HepG2 (cell line): Measurements from ENCODE around the gene GRM5. TPM values are rescaled to one million over a fixed set of nuclear protein-coding genes. Genes with fewer than 3 reads are reported as not detected.

Experiments used
- ATAC-seq: fragments of 200-7000 bp; cut with Tn5 transposase; 3 replicates; pipeline ENCODE4 v1.9.1; 2020; ENCODE audit warnings: mild to moderate bottlenecking, moderate library complexity
- BruUV-seq: library from RNA; stranded (reverse); fragments of 400-500 nt; replicated peaks from 2 replicates; lab custom pipeline; 2021; lab: Mats Ljungman, UMichigan
- CTCF ChIA-PET: fragments of 300-600 bp; formaldehyde crosslinking; extraction: SDS; loops from one replicate; lab custom pipeline; 2021; ENCODE audit warnings: low total read pairs, inconsistent platforms, low intra/inter-chr PET ratio; lab: Yijun Ruan, JAX
- POLR2A ChIA-PET: fragments of 350-600 bp; sonication (Branson Sonifier 250); formaldehyde crosslinking; loops from one replicate; lab custom pipeline; 2020; ENCODE audit warnings: antibody characterized with exemption, inconsistent platforms; lab: Yijun Ruan, JAX
- DNase-seq: peaks from one replicate; pipeline ENCODE4 v3.0.0-alpha.2; 2015; ENCODE audit warnings: low spot score
- FAIRE-seq: peaks from 3 replicates; lab custom pipeline; 2011; peaks lifted over from hg19 to GRCh38; lab: Jason Lieb, UNC
- H2AFZ ChIP-seq: one replicate; pipeline ENCODE4 v1.6.1; 2011; ENCODE audit warnings: low read length, inconsistent platforms
- H3K27ac ChIP-seq: fragments of 300-600 bp; 3 replicates; pipeline ENCODE4 v1.8.0; 2011; ENCODE audit warnings: mixed run types, mild to moderate bottlenecking, mixed read lengths, low read length, inconsistent platforms; ENCODE audit not compliant: insufficient read depth; ENCODE audit errors: extremely low read length
- H3K27me3 ChIP-seq, 2 experiments: fragments of 200-600 bp in 1 of 2; 2 replicates in 1 of 2; 3 replicates in 1 of 2; pipeline versions ENCODE4 v1.6.0 to v1.8.0; 2011; ENCODE audit warnings: low read length in 2 of 2, mild to moderate bottlenecking in 2 of 2, moderate library complexity in 2 of 2, inconsistent platforms in 1 of 2; ENCODE audit not compliant: insufficient read depth in 2 of 2, control insufficient read depth in 1 of 2
- H3K36me3 ChIP-seq, 2 experiments: fragments of 200-600 bp in 1 of 2; replicated peaks in 1 of 2; 2 replicates in 1 of 2; 3 replicates in 1 of 2; pipeline versions ENCODE4 v1.5.1 to v1.8.0; 2011; ENCODE audit warnings: low read length in 2 of 2, inconsistent platforms in 1 of 2; ENCODE audit not compliant: insufficient read depth in 2 of 2, control insufficient read depth in 1 of 2
- H3K4me1 ChIP-seq: 2 replicates; pipeline ENCODE4 v1.5.1; 2012; ENCODE audit warnings: low read length, inconsistent platforms; ENCODE audit not compliant: insufficient read depth
- H3K4me2 ChIP-seq: 2 replicates; pipeline ENCODE4 v1.6.0; 2011; ENCODE audit warnings: low read depth, low read length, inconsistent platforms
- H3K4me3 ChIP-seq, 3 experiments: fragments of 200-600 bp in 1 of 3; sonication (generic), shearing (Covaris generic) in 1 of 3; replicated peaks in 1 of 3; 2 replicates each; pipeline ENCODE4 v1.5.1; 2011 to 2016; ENCODE audit warnings: low read length in 3 of 3, inconsistent platforms in 2 of 3, low read depth in 2 of 3, mild to moderate bottlenecking in 2 of 3, control low read depth in 1 of 3, mixed read lengths in 1 of 3; ENCODE audit not compliant: insufficient read depth in 1 of 3
- H3K79me2 ChIP-seq: one replicate; pipeline ENCODE4 v1.6.1; 2011; ENCODE audit warnings: low read length, inconsistent platforms; ENCODE audit not compliant: insufficient read depth
- H3K9ac ChIP-seq: 2 replicates; pipeline ENCODE4 v1.6.0; 2011; ENCODE audit warnings: mild to moderate bottlenecking, low read depth, low read length, inconsistent platforms; ENCODE audit not compliant: insufficient read depth
- H3K9me3 ChIP-seq: 2 replicates; pipeline ENCODE4 v1.5.1; 2012; ENCODE audit warnings: mild to moderate bottlenecking, low read length
- H4K20me1 ChIP-seq: 2 replicates; pipeline ENCODE4 v1.6.0; 2011; ENCODE audit warnings: inconsistent platforms, mild to moderate bottlenecking, low read length, moderate library complexity; ENCODE audit not compliant: insufficient read depth
- BRD4 ChIP-seq: sonication (generic); formaldehyde crosslinking; IDR thresholded peaks from 2 replicates; pipeline ENCODE4 v1.4.0; 2020; ENCODE audit warnings: missing genetic modification reagents
- DBP ChIP-seq: sonication (generic); formaldehyde crosslinking; IDR thresholded peaks from 2 replicates; pipeline ENCODE4 v1.4.0; 2020; ENCODE audit warnings: missing genetic modification reagents; ENCODE audit errors: not compliant biosample characterization
- FOSL1 ChIP-seq: sonication (generic); formaldehyde crosslinking; IDR thresholded peaks from 2 replicates; pipeline ENCODE4 v1.9.0; 2021; ENCODE audit warnings: missing genetic modification reagents, borderline replicate concordance
- FOXM1 ChIP-seq: sonication (generic); formaldehyde crosslinking; IDR thresholded peaks from 2 replicates; pipeline ENCODE4 v1.5.0; 2020; ENCODE audit warnings: missing genetic modification reagents
- GATAD1 ChIP-seq: IDR thresholded peaks from 2 replicates; pipeline ENCODE4 v1.6.1; 2016; ENCODE audit warnings: missing genetic modification reagents, missing compliant biosample characterization
- HNRNPH1 ChIP-seq: fragments of 200-400 bp; formaldehyde crosslinking; optimal IDR thresholded peaks from 2 replicates; pipeline ENCODE3; 2017; ENCODE audit warnings: mild to moderate bottlenecking, low read depth, low read length
- IRF2 ChIP-seq: IDR thresholded peaks from 2 replicates; pipeline ENCODE4 v1.6.1; 2018; ENCODE audit warnings: missing genetic modification reagents, missing compliant biosample characterization
- MAFK ChIP-seq, 2 experiments: IDR thresholded peaks in 1 of 2; conservative IDR thresholded peaks in 1 of 2; 2 replicates each; pipeline ENCODE4 v1.6.1; 2011; ENCODE audit warnings: improper control_type of control experiment in 2 of 2, low read length in 2 of 2
- MTF2 ChIP-seq: sonication (generic); formaldehyde crosslinking; IDR thresholded peaks from 2 replicates; pipeline ENCODE4 v1.5.0; 2020; ENCODE audit warnings: missing genetic modification reagents, borderline replicate concordance
- NFRKB ChIP-seq: fragments of 450-650 bp; IDR thresholded peaks from 2 replicates; pipeline ENCODE4 v1.6.1; 2017
- NR2F6 ChIP-seq, 2 experiments: IDR thresholded peaks; 2 replicates each; pipeline ENCODE4 v1.6.1; 2016; ENCODE audit warnings: antibody characterized with exemption in 1 of 2, mild to moderate bottlenecking in 1 of 2
- RFXANK ChIP-seq: IDR thresholded peaks from 2 replicates; pipeline ENCODE4 v1.6.1; 2016
- ZBTB26 ChIP-seq: IDR thresholded peaks from 2 replicates; pipeline ENCODE4 v1.6.1; 2016; ENCODE audit warnings: missing compliant biosample characterization, missing genetic modification reagents, borderline replicate concordance
- ZEB1 ChIP-seq: IDR thresholded peaks from 2 replicates; pipeline ENCODE4 v1.6.1; 2012; ENCODE audit warnings: mild to moderate bottlenecking, low read depth, inconsistent platforms; ENCODE audit not compliant: insufficient replicate concordance
- ZFP37 ChIP-seq: sonication (generic); formaldehyde crosslinking; IDR thresholded peaks from 2 replicates; pipeline ENCODE4 v1.4.0; 2020; ENCODE audit warnings: missing genetic modification reagents, borderline replicate concordance
- ZNF772 ChIP-seq: sonication (generic); formaldehyde crosslinking; IDR thresholded peaks from 2 replicates; pipeline ENCODE4 v1.5.0; 2020; ENCODE audit warnings: mild to moderate bottlenecking, missing genetic modification reagents
- WGBS: methylation state at CpG from one replicate; pipeline ENCODE4 v1.1.6; 2017; ENCODE audit warnings: low lambda C conversion rate; 5-methylcytosine and 5-hydroxymethylcytosine counted together
- in situ Hi-C: cut with HindIII; loops from 2 replicates; pipeline ENCODE4 v1.10.0; 2017; ENCODE audit warnings: low pct_unique_long_range_greater_than_20kb; ENCODE audit not compliant: extremely low pct_ligation_motif_present
- intact Hi-C: fragments of 100-400 bp; cut with micrococcal nuclease; formaldehyde crosslinking; loops from one replicate; pipeline ENCODE4 v1.10.0; 2022; ENCODE audit not compliant: unreplicated experiment
- polyA plus RNA-seq, 8 experiments: library from polyadenylated mRNA; depleted of rRNA in 3 of 8; stranded (reverse) in 7 of 8; unstranded in 1 of 8; fragments of >200 nt; fragmentation: Illumina TruSeq in 4 of 8; extraction: Trizol in 4 of 8; gene quantifications; 2 replicates each; pipeline versions ENCODE4 v1.2.1 to v1.2.3, GENCODE V29; 2011 to 2016; ENCODE audit warnings: low read depth in 4 of 8, missing spikeins in 1 of 8, mixed read lengths in 1 of 8; ENCODE audit not compliant: insufficient read depth in 1 of 8
- total RNA-seq, 5 experiments: library from RNA; depleted of rRNA; stranded (reverse); fragments of >200 nt; fragmentation: Illumina TruSeq; extraction: Trizol; gene quantifications; 2 replicates each; pipeline ENCODE4 v1.2.3, GENCODE V29; 2016; ENCODE audit warnings: low read depth in 1 of 5

GRM5 gene
- total and polyA plus RNA-seq, 2 of the 13 experiments (the other 11 are each of a cell fraction or from before 2014, with no cell fraction given): not detected

- FAIRE-seq (no peak), ATAC-seq (no peak), DNase-seq (no peak)
- H2AFZ ChIP-seq: no peak overlapping the region
- in situ Hi-C loops: no loop called here
- intact Hi-C loops: no loop called here
- H3K79me2 ChIP-seq: no peaks in the 10 kb centered on the region
- no peak overlapping the region for H3K27ac ChIP-seq
- no peaks in the 10 kb centered on the region for H3K27me3 ChIP-seq
- no peaks in the 10 kb centered on the region for H3K9me3 ChIP-seq
- 0% methylated on average over 1 of the region's 1 CpG for WGBS
- no peaks in the 10 kb centered on the region for H3K4me1 ChIP-seq
- no TSS peak for BruUV-seq
- no peaks in the 10 kb centered on the region for H3K36me3 ChIP-seq
- no peak overlapping the region for H3K4me2 ChIP-seq
- TF ChIP-seq ZFP37 (CRISPR knock-in tag) (no peak), ZNF772 (CRISPR knock-in tag) (no peak), FOXM1 (CRISPR knock-in tag) (no peak), HNRNPH1 (no peak), NFRKB (no peak), MTF2 (CRISPR knock-in tag) (no peak), ZBTB26 (CRISPR knock-in tag) (no peak)
- no peak overlapping the region for H3K4me3 ChIP-seq
- POLR2A ChIA-PET: no interaction called here
- CTCF ChIA-PET: no interaction called here
- no peak overlapping the region for H3K9ac ChIP-seq
- no peaks in the 10 kb centered on the region for H4K20me1 ChIP-seq
Measured at GRCh38 chr11:88799771-88800500, 265.8 kb downstream of the GRM5 start.

GRCh38 chr11:88790182-88790581 is 275.6 kb downstream of the GRM5 start:
- Histone ChIP-seq H4K20me1 (no peaks in the 10 kb centered on the region), H3K27me3 (no peaks in the 10 kb centered on the region), H3K9me3 (no peaks in the 10 kb centered on the region), H3K4me3 (no peak overlapping the region), H2AFZ (no peak overlapping the region), H3K27ac (no peak overlapping the region), H3K9ac (no peak overlapping the region), H3K79me2 (no peaks in the 10 kb centered on the region), H3K4me1 (no peaks in the 10 kb centered on the region), H3K36me3 (no peaks in the 10 kb centered on the region), H3K4me2 (no peak overlapping the region)
- ATAC-seq (no peak), FAIRE-seq (no peak), DNase-seq (no peak)
- BruUV-seq: no TSS peak
- intact Hi-C loops (no loop called here), in situ Hi-C loops (no loop called here)
- POLR2A ChIA-PET: no interaction called here
- CTCF ChIA-PET: no interaction called here
- no peak for TF ChIP-seq RFXANK
- no peak for TF ChIP-seq NR2F6 (IDR thresholded peaks at IDR 0.05)
- TF ChIP-seq NR2F6 (CRISPR knock-in tag; IDR thresholded peaks at IDR 0.05): no peak
- no peak for TF ChIP-seq GATAD1
- no peak for TF ChIP-seq BRD4
- TF ChIP-seq MAFK (conservative IDR thresholded peaks at IDR 0.05 in 1 of 2, IDR thresholded peaks at IDR 0.05 in 1 of 2; ENCODE audit: low read length in 2 of 2): peak; percentile 88 to 97
- TF ChIP-seq DBP (CRISPR knock-in tag): no peak
- no peak for TF ChIP-seq IRF2
- no peak for TF ChIP-seq FOSL1 (CRISPR knock-in tag)
- TF ChIP-seq ZEB1: no peak
